ENCODE measurements around the gene SHISAL1.

The SHISAL1 gene

DNA sequence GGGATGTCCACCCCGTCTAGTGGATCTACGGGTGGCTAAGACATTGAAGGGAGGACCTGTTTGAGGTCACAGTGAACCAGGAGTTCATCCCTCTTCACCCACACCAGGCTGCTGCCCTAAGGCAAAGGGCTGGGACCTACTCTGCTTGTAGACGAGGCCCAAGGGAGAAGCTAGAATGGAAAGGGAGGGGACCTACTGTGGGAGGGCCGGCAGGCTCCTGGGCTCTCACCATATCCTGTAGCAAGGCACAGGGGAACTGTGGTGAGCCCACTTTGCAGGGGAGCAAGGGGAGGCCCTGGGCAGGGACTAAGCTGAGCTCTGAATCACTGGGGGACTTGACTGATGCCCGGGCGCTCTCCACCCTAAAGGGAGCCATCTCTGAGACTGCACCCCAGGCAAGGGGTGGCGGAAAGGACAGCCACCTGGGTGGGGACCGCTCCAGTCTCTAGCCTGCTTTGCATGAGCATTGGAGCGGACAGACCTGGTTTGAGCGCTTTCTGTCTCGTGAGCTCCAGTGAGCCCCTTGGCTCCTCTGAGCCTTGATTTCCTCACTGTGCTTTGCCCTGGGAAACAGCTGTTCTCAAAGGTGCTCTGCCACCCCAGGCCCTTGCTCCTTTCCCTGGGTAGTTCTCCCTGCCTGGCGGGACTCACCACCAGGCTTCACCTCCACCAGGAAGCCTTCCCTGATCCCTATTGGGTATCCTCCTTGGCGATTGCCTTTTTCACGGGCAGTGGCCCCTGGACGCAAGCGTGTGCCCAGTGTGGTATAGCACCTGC is 107.8 kb downstream of the SHISAL1 start:
- no peak overlapping the region for H3K27ac ChIP-seq
- TF ChIP-seq ZFX (IDR thresholded peaks at IDR 0.05; ENCODE audit: borderline replicate concordance) = no peak
- TF ChIP-seq, protein P1, sequence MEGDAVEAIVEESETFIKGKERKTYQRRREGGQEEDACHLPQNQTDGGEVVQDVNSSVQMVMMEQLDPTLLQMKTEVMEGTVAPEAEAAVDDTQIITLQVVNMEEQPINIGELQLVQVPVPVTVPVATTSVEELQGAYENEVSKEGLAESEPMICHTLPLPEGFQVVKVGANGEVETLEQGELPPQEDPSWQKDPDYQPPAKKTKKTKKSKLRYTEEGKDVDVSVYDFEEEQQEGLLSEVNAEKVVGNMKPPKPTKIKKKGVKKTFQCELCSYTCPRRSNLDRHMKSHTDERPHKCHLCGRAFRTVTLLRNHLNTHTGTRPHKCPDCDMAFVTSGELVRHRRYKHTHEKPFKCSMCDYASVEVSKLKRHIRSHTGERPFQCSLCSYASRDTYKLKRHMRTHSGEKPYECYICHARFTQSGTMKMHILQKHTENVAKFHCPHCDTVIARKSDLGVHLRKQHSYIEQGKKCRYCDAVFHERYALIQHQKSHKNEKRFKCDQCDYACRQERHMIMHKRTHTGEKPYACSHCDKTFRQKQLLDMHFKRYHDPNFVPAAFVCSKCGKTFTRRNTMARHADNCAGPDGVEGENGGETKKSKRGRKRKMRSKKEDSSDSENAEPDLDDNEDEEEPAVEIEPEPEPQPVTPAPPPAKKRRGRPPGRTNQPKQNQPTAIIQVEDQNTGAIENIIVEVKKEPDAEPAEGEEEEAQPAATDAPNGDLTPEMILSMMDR (IDR thresholded peaks at IDR 0.05) = no peak

- TF ChIP-seq, protein P1 (IDR thresholded peaks at IDR 0.05) = no peak
- TF ChIP-seq ZFX (IDR thresholded peaks at IDR 0.05; ENCODE audit: borderline replicate concordance) = no peak
- no peak overlapping the region for H3K27ac ChIP-seq
Measured at GRCh38 chr22:44203203-44203602, 109.5 kb downstream of the SHISAL1 start.

DNA sequence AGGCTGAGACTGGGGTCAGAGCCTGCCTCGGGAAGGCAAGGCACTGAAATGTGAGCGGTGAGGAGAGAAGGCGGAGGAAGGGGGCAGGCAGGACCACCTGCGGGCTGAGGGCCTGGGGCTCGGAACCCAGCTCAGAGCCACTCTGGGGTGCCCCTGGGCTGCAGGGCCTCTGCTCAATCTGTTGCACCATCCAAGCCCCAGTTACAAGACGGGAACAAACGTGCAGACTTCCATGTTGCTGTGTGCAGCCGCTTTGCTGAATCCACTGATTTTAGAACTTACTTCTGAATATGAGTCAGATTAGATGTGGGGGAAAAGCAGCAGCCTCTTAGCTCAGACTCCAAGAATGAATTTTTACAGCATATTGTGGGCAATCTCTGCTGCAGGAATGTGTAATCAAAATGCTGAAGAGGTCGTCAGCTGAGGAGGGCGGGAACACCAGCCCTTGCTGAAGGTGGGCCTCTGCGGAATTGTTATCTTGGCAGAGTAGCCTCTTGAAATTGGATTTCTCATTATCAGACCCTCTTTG is 110.4 kb downstream of the SHISAL1 start:
- TF ChIP-seq ZFX (IDR thresholded peaks at IDR 0.05; ENCODE audit: borderline replicate concordance) = no peak
- TF ChIP-seq, protein P1 (IDR thresholded peaks at IDR 0.05) = no peak

GRCh38 chr22:44201665-44202064 is 111.1 kb downstream of the SHISAL1 start:
- TF ChIP-seq ZFX (IDR thresholded peaks at IDR 0.05; ENCODE audit: borderline replicate concordance) = no peak
- TF ChIP-seq, protein P1 (IDR thresholded peaks at IDR 0.05) = no peak
- no peak overlapping the region for H3K27ac ChIP-seq

More for the DNA sequence above, 110.4 kb downstream of the SHISAL1 start:
- no peak overlapping the region for H3K27ac ChIP-seq

DNA sequence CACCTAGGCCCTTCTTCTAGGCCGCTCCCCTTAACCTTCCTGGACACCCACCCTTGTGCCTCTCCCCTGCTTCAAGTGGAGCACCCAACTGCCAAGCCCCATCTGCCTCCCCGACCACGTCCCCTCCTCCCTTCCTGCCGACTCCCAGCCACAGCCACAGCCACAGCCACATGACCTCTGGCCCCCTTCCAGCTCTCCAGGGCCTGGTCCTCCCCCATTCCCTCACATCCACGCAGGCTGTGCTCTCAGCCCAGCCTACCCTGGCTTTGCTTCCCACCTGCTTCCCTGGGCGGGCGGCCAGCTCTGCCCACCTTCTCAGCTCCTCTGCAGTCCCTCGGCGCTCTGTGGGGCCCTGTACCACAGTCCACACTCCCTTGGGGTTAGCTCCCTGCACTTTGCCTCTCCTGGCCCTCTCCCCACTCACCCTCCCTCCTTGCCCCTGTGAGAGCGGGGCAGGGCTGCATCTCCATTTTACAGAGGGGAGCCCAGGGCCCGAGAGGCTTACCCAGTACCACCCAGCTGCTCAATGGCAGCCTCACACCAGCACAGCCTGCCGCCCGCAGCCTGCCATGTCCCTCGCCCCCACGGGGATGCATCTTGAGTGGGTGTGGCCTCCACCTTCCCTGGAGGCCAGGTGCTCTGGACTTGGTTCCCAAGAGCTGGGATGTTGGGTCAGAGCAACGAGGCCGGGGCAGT is 111.7 kb downstream of the SHISAL1 start:
- TF ChIP-seq, protein P1 (IDR thresholded peaks at IDR 0.05) = no peak
- no peak for TF ChIP-seq ZFX (IDR thresholded peaks at IDR 0.05; ENCODE audit: borderline replicate concordance)
- H3K27ac ChIP-seq = no peak overlapping the region

DNA sequence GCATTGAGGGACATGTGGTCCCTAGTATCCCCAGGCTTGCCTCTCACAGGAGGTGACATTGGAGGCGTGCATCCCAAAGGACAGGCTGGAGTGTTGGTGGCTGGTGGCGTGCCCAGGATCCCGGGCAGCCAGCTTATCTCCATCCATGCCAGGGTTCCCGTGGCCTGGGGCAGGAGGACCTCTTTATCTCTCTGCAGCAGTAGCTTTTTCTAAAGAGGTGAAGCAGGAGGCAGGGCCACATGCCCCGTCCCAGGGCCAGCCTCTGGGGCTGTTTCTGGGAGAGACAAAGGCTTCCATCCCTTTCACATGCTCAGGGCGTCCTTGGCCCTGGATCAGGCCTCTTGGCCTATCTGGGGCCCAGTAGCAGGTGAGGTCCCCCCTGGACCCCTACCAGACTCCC is 112.3 kb downstream of the SHISAL1 start:
- H3K27ac ChIP-seq = no peak overlapping the region
- TF ChIP-seq ZFX (IDR thresholded peaks at IDR 0.05; ENCODE audit: borderline replicate concordance) = no peak

DNA sequence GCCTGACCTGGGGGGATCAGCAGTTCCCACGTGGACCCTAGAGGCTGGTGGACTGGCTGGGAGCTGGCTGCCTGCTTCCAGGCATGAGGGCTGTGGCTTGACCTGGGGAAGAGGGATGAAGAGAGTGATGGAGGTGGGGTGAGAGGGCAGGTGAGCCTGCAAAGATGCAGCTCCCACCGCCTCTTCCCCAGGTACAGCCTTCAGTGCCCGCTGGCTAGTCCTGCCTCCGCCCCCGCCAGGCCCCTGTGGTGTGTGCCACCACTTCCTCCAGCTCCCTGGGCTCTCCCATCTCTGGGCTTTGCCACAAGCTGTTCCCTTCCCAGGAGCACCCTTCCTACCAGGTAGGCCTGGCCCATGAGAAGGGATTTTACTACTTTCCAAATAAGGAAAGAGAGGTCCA is 112.9 kb downstream of the SHISAL1 start:
- H3K27ac ChIP-seq = no peak overlapping the region
- no peak for TF ChIP-seq ZFX (IDR thresholded peaks at IDR 0.05; ENCODE audit: borderline replicate concordance)
- TF ChIP-seq, protein P1 (IDR thresholded peaks at IDR 0.05) = no peak

Measured in 22Rv1 (cell line).